CD8-positive, alpha-beta memory T cell (primary cell): ENCODE results near the gene INPPL1. TPM values are rescaled to one million over a fixed set of nuclear protein-coding genes. Genes with fewer than 3 reads are reported as not detected.
"Not testable (repeated sequence)": the region's sequence is repeated elsewhere in the genome, so short reads cannot be mapped to it uniquely, and the experiment has no call there.

Experiments
- CTCF ChIA-PET: fragments of 350-600 bp; sonication (Branson Sonifier 250); formaldehyde crosslinking; loops from one replicate; lab custom pipeline; 2021; ENCODE audit warnings: antibody characterized with exemption; lab: Charles Lee
- POLR2A ChIA-PET: fragments of 350-600 bp; sonication (Branson Sonifier 250); formaldehyde crosslinking; loops from one replicate; lab custom pipeline; 2021; ENCODE audit warnings: antibody characterized with exemption; lab: Charles Lee
- DNase-seq, 5 donors: peaks; one replicate each; pipeline versions ENCODE4 v3.0.0 to v3.0.0-alpha.2; 2020 to 2022; ENCODE audit warnings: mixed read lengths in 1 of 5
- H3K27ac ChIP-seq: one replicate; pipeline ENCODE4 v1.7.0; 2013; ENCODE audit warnings: low read depth, mild to moderate bottlenecking, low read length, moderate library complexity
- H3K27me3 ChIP-seq: 2 replicates; pipeline ENCODE4 v1.7.0; 2013; ENCODE audit warnings: low read length, mild to moderate bottlenecking; ENCODE audit not compliant: insufficient read depth, poor library complexity, severe bottlenecking
- H3K36me3 ChIP-seq: 2 replicates; pipeline ENCODE4 v1.7.0; 2013; ENCODE audit warnings: mild to moderate bottlenecking, low read length, moderate library complexity; ENCODE audit not compliant: insufficient read depth
- H3K4me1 ChIP-seq: 2 replicates; pipeline ENCODE4 v1.7.0; 2013; ENCODE audit warnings: mild to moderate bottlenecking, low read length, moderate library complexity; ENCODE audit not compliant: insufficient read depth
- H3K4me3 ChIP-seq: 2 replicates; pipeline ENCODE4 v1.7.0; 2013; ENCODE audit warnings: mild to moderate bottlenecking, low read length
- H3K9me3 ChIP-seq: 2 replicates; pipeline ENCODE4 v1.7.0; 2013; ENCODE audit warnings: mild to moderate bottlenecking, low read length
- H3K27ac Mint-ChIP-seq, 8 donors: one replicate each; pipeline ENCODE4 v1.8.0; 2020 to 2021; ENCODE audit warnings: mixed read lengths in 8 of 8, mild to moderate bottlenecking in 6 of 8, inconsistent platforms in 3 of 8, moderate library complexity in 3 of 8
- H3K27me3 Mint-ChIP-seq, 2 donors: one replicate each; pipeline ENCODE4 v1.8.0; 2020 to 2021; ENCODE audit warnings: mixed read lengths in 2 of 2, mild to moderate bottlenecking in 1 of 2, moderate library complexity in 1 of 2
- H3K36me3 Mint-ChIP-seq, 3 donors: one replicate each; pipeline ENCODE4 v1.8.0; 2020 to 2021; ENCODE audit warnings: mixed read lengths in 3 of 3, inconsistent platforms in 1 of 3, mild to moderate bottlenecking in 1 of 3
- H3K4me1 Mint-ChIP-seq, 3 donors: one replicate each; pipeline ENCODE4 v1.8.0; 2020 to 2021; ENCODE audit warnings: mixed read lengths in 3 of 3, inconsistent platforms in 1 of 3, mild to moderate bottlenecking in 1 of 3
- H3K4me3 Mint-ChIP-seq, 7 donors: one replicate each; pipeline ENCODE4 v1.8.0; 2020 to 2021; ENCODE audit warnings: mixed read lengths in 7 of 7, mild to moderate bottlenecking in 6 of 7, moderate library complexity in 4 of 7, inconsistent platforms in 2 of 7
- H3K9me3 Mint-ChIP-seq, 5 donors: one replicate each; pipeline ENCODE4 v1.8.0; 2020 to 2022; ENCODE audit warnings: mixed read lengths in 5 of 5, mild to moderate bottlenecking in 3 of 5, moderate library complexity in 2 of 5, inconsistent platforms in 1 of 5
- polyA plus RNA-seq: library from polyadenylated mRNA; unstranded; fragments of 300-500 nt; fragmentation: Illumina TruSeq; gene quantifications from one replicate; pipeline ENCODE4 v1.2.3, GENCODE V29; 2021
- total RNA-seq, 2 experiments: library from RNA; stranded (reverse); gene quantifications; one replicate each; pipeline ENCODE4 v1.2.3, GENCODE V29; 2021

The INPPL1 gene
- total and polyA plus RNA-seq, 3 experiments from 2014 or later = 11.3 to 103 (median 97.2) TPM

DNA sequence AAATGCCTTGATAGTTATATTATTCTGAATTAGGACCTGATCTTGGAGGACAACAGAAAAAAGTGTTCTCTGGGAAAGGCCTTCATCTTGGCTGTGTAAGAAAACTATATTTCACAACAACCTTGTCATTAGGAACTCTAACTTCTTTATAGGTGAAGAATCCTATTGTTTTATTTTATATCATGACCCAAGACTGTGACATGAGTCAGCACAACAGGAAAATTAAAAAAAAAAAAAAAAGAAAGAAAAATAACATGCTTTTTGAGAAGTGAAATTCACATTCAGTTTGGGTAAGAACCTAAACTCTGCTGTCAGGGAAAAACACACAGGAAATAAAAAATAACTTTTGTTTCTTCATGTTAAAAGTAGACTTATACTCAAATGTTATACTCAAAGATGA lies 19.7 kb upstream of the INPPL1 start:
- H3K27ac ChIP-seq = no peak overlapping the region
- no peak for DNase-seq
- peaks cover 1 to 15% (median 6%) of the 10 kb centered on the region in 3 donors for H3K36me3 Mint-ChIP-seq
- no peak overlapping the region for H3K27ac Mint-ChIP-seq
- ChIA-PET CTCF (no interaction called here), POLR2A (no interaction called here)
- H3K4me1 Mint-ChIP-seq = no peaks in the 10 kb centered on the region
- no peaks in the 10 kb centered on the region for H3K36me3 ChIP-seq
- no peaks in the 10 kb centered on the region for H3K9me3 ChIP-seq
- peaks cover 13 to 19% of the 10 kb centered on the region in 2 donors for H3K27me3 Mint-ChIP-seq
- H3K4me1 ChIP-seq = no peaks in the 10 kb centered on the region
- H3K9me3 Mint-ChIP-seq = peaks cover 12 to 18% (median 15%) of the 10 kb centered on the region in 5 donors
- H3K4me3 ChIP-seq = no peak overlapping the region
- H3K27me3 ChIP-seq = no peaks in the 10 kb centered on the region
- H3K4me3 Mint-ChIP-seq = no peak overlapping the region

DNA sequence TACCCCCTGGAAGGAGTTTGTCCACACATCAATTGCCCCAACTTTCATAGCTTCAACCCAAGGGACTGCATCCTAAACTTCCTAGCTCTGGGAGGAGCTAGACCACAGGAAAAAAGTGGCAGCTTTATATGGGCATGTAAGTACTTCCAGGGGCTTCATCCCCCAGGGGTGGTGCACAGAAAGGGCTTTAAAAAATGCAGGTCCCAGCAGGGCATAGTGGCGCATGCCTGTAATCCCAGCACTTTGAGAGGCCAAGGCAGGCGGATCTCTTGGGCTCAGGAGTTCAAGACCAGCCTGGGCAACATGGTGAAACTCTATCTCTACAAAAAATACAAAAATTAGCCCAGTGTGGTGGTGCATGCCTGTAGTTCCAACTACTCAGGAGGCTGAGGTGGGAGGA lies 17.8 kb upstream of the INPPL1 start:
- H3K4me1 Mint-ChIP-seq, H3K36me3 ChIP-seq, H3K27ac Mint-ChIP-seq, H3K9me3 ChIP-seq, H3K4me3 ChIP-seq, DNase-seq, POLR2A ChIA-PET, H3K4me1 ChIP-seq, H3K27me3 ChIP-seq, H3K27ac ChIP-seq: not testable (repeated sequence)
- peak overlapping the region in 1 of 7 donors; percentile 62 for H3K4me3 Mint-ChIP-seq
- H3K36me3 Mint-ChIP-seq = peaks cover 1 to 21% (median 8%) of the 10 kb centered on the region in 3 donors
- H3K27me3 Mint-ChIP-seq = peaks cover 21 to 31% of the 10 kb centered on the region in 2 donors
- CTCF ChIA-PET = interaction anchor here (1.2 kb wide), 1 partner anchor 10 kb away, joined by 3 read pairs; no protein-coding TSS in a partner anchor
- peaks cover 18 to 28% (median 20%) of the 10 kb centered on the region in 5 donors for H3K9me3 Mint-ChIP-seq

DNA sequence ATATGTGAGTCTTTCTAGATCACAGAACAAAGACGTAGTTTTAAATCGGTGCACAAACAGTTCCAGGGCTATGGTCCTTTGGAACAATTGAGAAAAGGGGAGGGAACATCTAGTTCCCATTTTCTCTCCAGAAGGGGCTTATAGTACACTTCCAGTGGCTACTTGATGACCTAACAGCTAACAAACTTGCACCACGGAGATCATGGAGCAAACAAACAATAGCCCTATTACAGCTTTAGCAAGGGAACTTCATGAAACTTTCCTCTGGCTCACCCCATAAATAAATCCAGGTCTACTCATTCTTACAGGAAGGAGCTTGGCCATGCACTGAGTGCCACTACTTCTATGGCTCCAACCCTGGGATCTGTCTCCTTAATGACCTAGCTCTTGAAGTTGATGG lies 16.3 kb upstream of the INPPL1 start:
- CTCF ChIA-PET = interaction anchor here (1.5 to 1.8 kb wide), 2 partner anchors 15 to 24 kb away, joined by 3 to 5 read pairs; no protein-coding TSS in a partner anchor
- POLR2A ChIA-PET = no interaction called here
- peaks cover 23 to 36% of the 10 kb centered on the region in 2 donors for H3K27me3 Mint-ChIP-seq
- DNase-seq = no peak
- no peak overlapping the region for H3K27ac ChIP-seq
- peaks cover 18 to 28% (median 20%) of the 10 kb centered on the region in 5 donors for H3K9me3 Mint-ChIP-seq
- no peak overlapping the region for H3K4me3 Mint-ChIP-seq
- no peaks in the 10 kb centered on the region for H3K9me3 ChIP-seq
- peaks cover 1 to 21% (median 8%) of the 10 kb centered on the region in 3 donors for H3K36me3 Mint-ChIP-seq
- no peaks in the 10 kb centered on the region for H3K27me3 ChIP-seq
- H3K27ac Mint-ChIP-seq = no peak overlapping the region
- H3K4me1 Mint-ChIP-seq = no peaks in the 10 kb centered on the region
- H3K4me3 ChIP-seq = no peak overlapping the region
- no peaks in the 10 kb centered on the region for H3K4me1 ChIP-seq
- no peaks in the 10 kb centered on the region for H3K36me3 ChIP-seq

DNA sequence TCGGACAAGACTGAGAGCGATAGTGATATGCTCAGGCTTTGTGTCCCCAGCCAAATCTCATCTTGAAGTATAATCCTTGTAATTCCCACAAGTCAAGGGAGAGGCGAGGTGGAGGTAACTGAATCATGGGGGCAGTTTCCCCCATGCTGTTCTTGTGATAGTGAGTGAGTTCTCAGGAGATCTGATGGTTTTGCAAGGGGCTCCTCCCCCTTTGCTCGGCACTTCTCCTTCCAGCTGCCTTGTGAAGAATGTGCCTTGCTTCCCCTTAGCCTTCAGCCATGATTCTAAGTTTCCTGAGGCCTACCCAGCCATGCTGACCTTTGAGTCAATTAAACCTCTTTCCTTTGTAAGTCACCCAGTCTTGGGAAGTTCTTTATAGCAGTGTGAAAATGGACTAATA lies 15.5 kb upstream of the INPPL1 start:
- Mint-ChIP-seq H3K27me3 (peaks cover 23 to 41% of the 10 kb centered on the region in 2 donors), H3K4me1 (no peaks in the 10 kb centered on the region), H3K36me3 (peaks cover 1 to 21% (median 8%) of the 10 kb centered on the region in 3 donors), H3K27ac (no peak overlapping the region), H3K4me3 (no peak overlapping the region), H3K9me3 (peaks cover 18 to 28% (median 20%) of the 10 kb centered on the region in 5 donors)
- ChIA-PET POLR2A (no interaction called here), CTCF (interaction anchor here (1.5 to 1.8 kb wide), 2 partner anchors 14 to 25 kb away, joined by 3 to 5 read pairs; no protein-coding TSS in a partner anchor)
- Histone ChIP-seq H3K36me3 (no peaks in the 10 kb centered on the region), H3K4me3 (no peak overlapping the region), H3K27me3 (no peaks in the 10 kb centered on the region), H3K27ac (no peak overlapping the region), H3K4me1 (no peaks in the 10 kb centered on the region), H3K9me3 (no peaks in the 10 kb centered on the region)
- DNase-seq = no peak

DNA sequence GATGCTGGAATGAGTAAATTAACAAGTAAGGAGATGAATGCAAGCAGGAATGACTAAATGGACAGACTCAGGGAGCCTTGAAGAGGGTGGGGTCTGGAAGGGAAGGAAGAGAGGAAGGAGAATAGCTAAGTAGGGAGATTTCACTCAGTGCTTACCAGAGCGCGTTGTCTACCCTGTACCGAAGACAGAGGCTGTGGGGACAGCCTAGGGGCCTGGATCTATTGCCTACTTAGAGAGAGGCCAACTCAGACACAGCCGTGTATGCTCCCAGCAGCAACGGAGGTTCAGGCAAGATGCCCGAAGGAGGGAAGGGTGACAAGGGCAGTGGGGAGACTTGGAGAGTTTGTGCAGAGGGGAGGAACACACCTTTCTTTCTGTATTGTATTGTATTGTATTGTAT lies 7.9 kb upstream of the INPPL1 start, which contains the start of gene FOLR2:
TSS of gene FOLR2 (plus strand) at position 157 of the 400 bp plus-strand sequence. CDS start 1,791 bp downstream, outside the sequence.
- H3K36me3 Mint-ChIP-seq = no peaks in the 10 kb centered on the region
- CTCF ChIA-PET = interaction anchor here (1.0 kb wide), 1 partner anchor 19 kb away, joined by 3 read pairs; no protein-coding TSS in a partner anchor
- H3K9me3 Mint-ChIP-seq = no peaks in the 10 kb centered on the region
- H3K4me3 ChIP-seq = no peak within 1 kb of the TSS
- peaks cover 15 to 36% of the 10 kb centered on the region in 2 donors for H3K27me3 Mint-ChIP-seq
- H3K27ac ChIP-seq = no peak within 1 kb of the TSS
- no peaks in the 10 kb centered on the region for H3K4me1 ChIP-seq
- no peaks in the 10 kb centered on the region for H3K36me3 ChIP-seq
- no peak for DNase-seq
- peaks cover 0 to 1% (median 0%) of the 10 kb centered on the region in 3 donors for H3K4me1 Mint-ChIP-seq
- H3K9me3 ChIP-seq = no peaks in the 10 kb centered on the region
- POLR2A ChIA-PET = interaction anchor here (0.6 kb wide), 1 partner anchor 73 kb away, joined by 3 read pairs; no protein-coding TSS in a partner anchor
- no peak within 1 kb of the TSS for H3K4me3 Mint-ChIP-seq
- H3K27ac Mint-ChIP-seq = peak within 1 kb of the TSS in 1 of 8 donors; percentile 37
- H3K27me3 ChIP-seq = no peaks in the 10 kb centered on the region

DNA sequence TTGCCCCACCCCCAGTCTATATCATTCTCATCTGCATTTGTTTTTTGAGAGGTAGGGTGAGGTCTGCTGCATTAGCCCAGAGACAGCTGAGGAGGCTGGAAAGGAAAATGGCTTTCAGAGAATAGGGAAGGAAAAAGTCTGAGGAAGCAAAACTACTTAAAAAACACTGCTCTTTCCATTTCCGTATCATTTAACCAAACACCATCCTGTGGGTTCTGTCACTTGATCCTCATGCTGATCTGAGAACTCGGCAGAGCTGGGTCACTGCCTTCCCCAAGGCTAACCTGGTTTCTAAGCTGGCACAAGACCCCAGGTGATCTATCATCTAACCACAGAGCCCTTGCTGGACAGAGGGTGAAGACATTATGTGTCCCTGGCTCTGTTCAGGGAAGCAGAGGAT lies 6.7 kb upstream of the INPPL1 start:
- Mint-ChIP-seq H3K36me3 (no peaks in the 10 kb centered on the region), H3K9me3 (no peaks in the 10 kb centered on the region), H3K27ac (no peak overlapping the region), H3K27me3 (peaks cover 12 to 35% of the 10 kb centered on the region in 2 donors), H3K4me1 (peaks cover 5 to 9% (median 9%) of the 10 kb centered on the region in 3 donors), H3K4me3 (no peak overlapping the region)
- ChIA-PET CTCF (interaction anchor here (1.0 kb wide), 1 partner anchor 17 kb away, joined by 3 read pairs; no protein-coding TSS in a partner anchor), POLR2A (no interaction called here)
- Histone ChIP-seq H3K4me3 (no peak overlapping the region), H3K27ac (no peak overlapping the region), H3K27me3 (no peaks in the 10 kb centered on the region), H3K9me3 (no peaks in the 10 kb centered on the region), H3K36me3 (no peaks in the 10 kb centered on the region), H3K4me1 (peaks cover 8% of the 10 kb centered on the region)
- DNase-seq = no peak

DNA sequence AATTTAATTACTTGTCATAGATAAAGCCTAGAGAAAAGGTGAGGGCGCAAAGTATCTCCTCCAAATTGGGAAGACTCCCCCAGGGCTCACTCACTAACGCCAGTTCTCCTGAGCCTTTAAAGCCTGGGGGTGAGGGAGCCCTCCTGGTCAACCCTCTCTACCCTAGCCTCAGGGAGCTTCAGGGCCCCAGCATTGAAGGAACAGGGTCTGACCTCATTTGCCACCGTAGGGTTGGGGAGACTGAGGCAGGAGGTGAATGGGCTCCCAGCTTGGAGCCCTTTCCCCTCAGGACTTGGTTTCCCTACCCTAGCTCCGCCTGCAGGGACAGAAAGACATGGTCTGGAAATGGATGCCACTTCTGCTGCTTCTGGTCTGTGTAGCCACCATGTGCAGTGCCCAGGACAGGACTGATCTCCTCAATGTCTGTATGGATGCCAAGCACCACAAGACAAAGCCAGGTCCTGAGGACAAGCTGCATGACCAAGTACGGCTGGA lies 6.3 kb upstream of the INPPL1 start:
- Mint-ChIP-seq H3K36me3 (no peaks in the 10 kb centered on the region), H3K9me3 (no peaks in the 10 kb centered on the region), H3K27ac (peak overlapping the region in 1 of 8 donors; percentile 83), H3K4me3 (no peak overlapping the region), H3K4me1 (peaks cover 7 to 11% (median 9%) of the 10 kb centered on the region in 3 donors), H3K27me3 (peaks cover 12 to 31% of the 10 kb centered on the region in 2 donors)
- H3K4me1 ChIP-seq = peaks cover 9% of the 10 kb centered on the region
- no peaks in the 10 kb centered on the region for H3K9me3 ChIP-seq
- ChIA-PET POLR2A (no interaction called here), CTCF (no interaction called here)
- no peaks in the 10 kb centered on the region for H3K36me3 ChIP-seq
- H3K4me3 ChIP-seq = no peak overlapping the region
- H3K27ac ChIP-seq = no peak overlapping the region
- no peak for DNase-seq
- no peaks in the 10 kb centered on the region for H3K27me3 ChIP-seq

DNA sequence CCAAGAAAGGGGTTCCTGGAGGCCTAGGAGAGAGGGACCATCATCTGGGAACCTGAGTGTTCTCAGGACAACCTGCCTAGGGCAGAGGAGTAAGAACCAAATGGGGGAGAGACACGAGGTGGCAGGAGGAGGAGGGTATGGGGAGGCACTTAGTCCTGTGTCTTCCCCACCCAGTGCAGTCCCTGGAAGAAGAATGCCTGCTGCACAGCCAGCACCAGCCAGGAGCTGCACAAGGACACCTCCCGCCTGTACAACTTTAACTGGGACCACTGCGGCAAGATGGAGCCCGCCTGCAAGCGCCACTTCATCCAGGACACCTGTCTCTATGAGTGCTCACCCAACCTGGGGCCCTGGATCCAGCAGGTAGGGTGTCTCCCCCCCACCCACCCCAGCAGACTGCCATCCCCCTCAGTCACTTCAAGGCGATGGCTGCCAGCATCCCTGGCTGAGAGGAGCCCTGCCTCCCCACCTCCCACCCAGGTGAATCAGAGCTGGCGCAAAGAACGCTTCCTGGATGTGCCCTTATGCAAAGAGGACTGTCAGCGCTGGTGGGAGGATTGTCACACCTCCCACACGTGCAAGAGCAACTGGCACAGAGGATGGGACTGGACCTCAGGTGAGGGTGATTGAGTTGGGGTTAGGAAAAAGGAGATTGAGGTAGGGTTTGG lies 3.7 kb upstream of the INPPL1 start:
- POLR2A ChIA-PET = no interaction called here
- DNase-seq = no peak
- peaks cover 16% of the 10 kb centered on the region for H3K4me1 ChIP-seq

More for the DNA sequence above, 3.7 kb upstream of the INPPL1 start:
- H3K27ac ChIP-seq = no peak overlapping the region
- no peaks in the 10 kb centered on the region for H3K27me3 ChIP-seq
- Mint-ChIP-seq H3K9me3 (no peaks in the 10 kb centered on the region), H3K27me3 (peaks cover 13 to 19% of the 10 kb centered on the region in 2 donors), H3K4me3 (peak overlapping the region in 5 of 7 donors; percentile 26 to 65 (median 52)), H3K4me1 (peaks cover 16 to 19% (median 18%) of the 10 kb centered on the region in 3 donors), H3K27ac (peak overlapping the region in 3 of 8 donors; percentile 77 to 80 (median 79)), H3K36me3 (peaks cover 0 to 9% (median 0%) of the 10 kb centered on the region in 3 donors)
- CTCF ChIA-PET = no interaction called here
- H3K9me3 ChIP-seq = no peaks in the 10 kb centered on the region
- no peaks in the 10 kb centered on the region for H3K36me3 ChIP-seq
- no peak overlapping the region for H3K4me3 ChIP-seq
